Endothelial cell of umbilical vein (primary cell): ENCODE results near the gene SLC16A4. TPM values are rescaled to one million over a fixed set of nuclear protein-coding genes. Genes with fewer than 3 reads are reported as not detected.
"Not testable (repeated sequence)": the region's sequence is repeated elsewhere in the genome, so short reads cannot be mapped to it uniquely, and the experiment has no call there.

Source experiments
- BruUV-seq: library from RNA; stranded (reverse); fragments of 400-500 nt; replicated peaks from 2 replicates; lab custom pipeline; 2021; lab: Mats Ljungman, UMichigan
- CTCF ChIA-PET: fragments of 300-600, 350-600 bp; sonication (Branson Sonifier 250); formaldehyde crosslinking; loops from one replicate; lab custom pipeline; 2021; ENCODE audit warnings: antibody characterized with exemption, inconsistent platforms; lab: Charles Lee
- POLR2A ChIA-PET: fragments of 300-600, 350-600 bp; sonication (Branson Sonifier 250); formaldehyde crosslinking; loops from one replicate; lab custom pipeline; 2021; ENCODE audit warnings: antibody characterized with exemption, inconsistent platforms; lab: Charles Lee
- DNase-seq: peaks from one replicate; pipeline ENCODE4 v3.0.0-alpha.2; 2011; ENCODE audit warnings: low read depth, low spot score
- FAIRE-seq: peaks from 2 replicates; lab custom pipeline; 2011; peaks lifted over from hg19 to GRCh38; lab: Jason Lieb, UNC
- H2AFZ ChIP-seq: 2 replicates; pipeline ENCODE4 v1.6.0; 2012; ENCODE audit warnings: low read depth, low read length, control low read depth, inconsistent platforms
- H3K27ac ChIP-seq: 2 replicates; pipeline ENCODE4 v1.5.1; 2011; ENCODE audit warnings: low read depth, mild to moderate bottlenecking, control low read depth, low read length, moderate library complexity; ENCODE audit not compliant: insufficient read depth
- H3K27me3 ChIP-seq, 2 experiments: 2 replicates each; pipeline versions ENCODE4 v1.6.0 to v1.6.1; 2011; ENCODE audit warnings: low read length in 2 of 2, mixed read lengths in 1 of 2; ENCODE audit not compliant: control insufficient read depth in 2 of 2, insufficient read depth in 2 of 2
- H3K36me3 ChIP-seq, 2 experiments: 2 replicates in 1 of 2; 3 replicates in 1 of 2; pipeline ENCODE4 v1.5.1; 2011; ENCODE audit warnings: low read length in 2 of 2, mild to moderate bottlenecking in 1 of 2, moderate library complexity in 1 of 2; ENCODE audit not compliant: control insufficient read depth in 2 of 2, insufficient read depth in 2 of 2; ENCODE audit errors: extremely low read depth in 1 of 2
- H3K4me1 ChIP-seq: 3 replicates; pipeline ENCODE4 v1.5.1; 2011; ENCODE audit warnings: mild to moderate bottlenecking, low read length; ENCODE audit not compliant: control insufficient read depth, insufficient read depth; ENCODE audit errors: extremely low read depth
- H3K4me2 ChIP-seq: 2 replicates; pipeline ENCODE4 v1.6.1; 2011; ENCODE audit warnings: low read length, control low read depth, mixed read lengths; ENCODE audit not compliant: insufficient read depth
- H3K4me3 ChIP-seq, 3 experiments: fragments of 200-600 bp in 1 of 3; sonication (generic), shearing (Covaris generic) in 1 of 3; replicated peaks in 1 of 3; 2 replicates each; pipeline ENCODE4 v1.5.1; 2011 to 2016; ENCODE audit warnings: control low read depth in 3 of 3, low read length in 3 of 3, mild to moderate bottlenecking in 2 of 3, inconsistent platforms in 1 of 3, low read depth in 1 of 3, moderate library complexity in 1 of 3; ENCODE audit not compliant: insufficient read depth in 1 of 3
- H3K79me2 ChIP-seq: 2 replicates; pipeline ENCODE4 v1.6.0; 2012; ENCODE audit warnings: low read length, inconsistent platforms; ENCODE audit not compliant: control insufficient read depth, insufficient read depth
- H3K9ac ChIP-seq: replicated peaks from 2 replicates; pipeline ENCODE3; 2011; ENCODE audit warnings: low read length, control low read depth; ENCODE audit not compliant: insufficient read depth; ENCODE audit errors: extremely low read depth
- H3K9me1 ChIP-seq: replicated peaks from 3 replicates; pipeline ENCODE4 v1.6.0; 2011; ENCODE audit warnings: mild to moderate bottlenecking, low read length; ENCODE audit not compliant: control insufficient read depth, insufficient read depth; ENCODE audit errors: extremely low read depth
- H3K9me3 ChIP-seq: replicated peaks from 2 replicates; pipeline ENCODE4 v1.5.1; 2012; ENCODE audit warnings: low read length, inconsistent platforms; ENCODE audit not compliant: control insufficient read depth, insufficient read depth
- H4K20me1 ChIP-seq: replicated peaks from 2 replicates; pipeline ENCODE3; 2011; ENCODE audit warnings: mild to moderate bottlenecking, low read length; ENCODE audit not compliant: control insufficient read depth, insufficient read depth; ENCODE audit errors: extremely low read depth
- EZH2 ChIP-seq: IDR thresholded peaks from 2 replicates; pipeline ENCODE4 v1.6.1; 2012; ENCODE audit warnings: borderline replicate concordance, low read depth, mild to moderate bottlenecking, moderate library complexity, low read length, inconsistent platforms; ENCODE audit not compliant: severe bottlenecking
- FOS ChIP-seq: IDR thresholded peaks from 2 replicates; pipeline ENCODE4 v1.6.1; 2011; ENCODE audit warnings: mild to moderate bottlenecking, low read length, moderate library complexity, borderline replicate concordance; ENCODE audit not compliant: insufficient read depth
- GATA2 ChIP-seq: IDR thresholded peaks from 2 replicates; pipeline ENCODE4 v1.7.0; 2011; ENCODE audit warnings: low read depth, mild to moderate bottlenecking, moderate library complexity, mixed read lengths, low read length; ENCODE audit not compliant: insufficient read length, insufficient read depth
- POLR2A ChIP-seq: IDR thresholded peaks from 2 replicates; pipeline ENCODE4 v1.6.1; 2012; ENCODE audit warnings: low read depth, mild to moderate bottlenecking, control low read depth, low read length
- POLR2AphosphoS5 ChIP-seq: IDR thresholded peaks from 2 replicates; pipeline ENCODE4 v1.6.1; 2012; ENCODE audit warnings: low read depth, mild to moderate bottlenecking, control low read depth, low read length, moderate library complexity; ENCODE audit not compliant: insufficient read depth
- dilution Hi-C: fragments of 300-500 bp; cut with MboI; formaldehyde crosslinking; loops from one replicate; pipeline ENCODE4 v1.15.0; 2019; ENCODE audit warnings: low sequenced_read_pairs; ENCODE audit not compliant: extremely low pct_ligation_motif_present
- intact Hi-C: fragments of 100-400 bp; cut with micrococcal nuclease; formaldehyde crosslinking; loops from one replicate; pipeline ENCODE4 v1.10.0; 2022
- polyA plus RNA-seq, 4 experiments: library from polyadenylated mRNA; depleted of rRNA in 3 of 4; stranded (reverse) in 3 of 4; unstranded in 1 of 4; fragments of >200 nt; gene quantifications; 2 replicates each; pipeline versions ENCODE4 v1.2.1 to v1.2.3, GENCODE V29; 2011 to 2012; ENCODE audit warnings: missing spikeins in 1 of 4
- total RNA-seq: library from RNA; stranded (reverse); gene quantifications from 2 replicates; pipeline ENCODE4 v1.2.3, GENCODE V29; 2021
- TF ChIP-seq, protein P1 (sequence below): IDR thresholded peaks from 2 replicates; pipeline ENCODE4 v1.6.1; 2011; ENCODE audit not compliant: insufficient read depth, insufficient read length

Gene SLC16A4
- total and polyA plus RNA-seq, 2 donors (not counting 3 experiments of a cell fraction or from before 2014, with no cell fraction given) = 2.8 to 7.2 TPM

DNA sequence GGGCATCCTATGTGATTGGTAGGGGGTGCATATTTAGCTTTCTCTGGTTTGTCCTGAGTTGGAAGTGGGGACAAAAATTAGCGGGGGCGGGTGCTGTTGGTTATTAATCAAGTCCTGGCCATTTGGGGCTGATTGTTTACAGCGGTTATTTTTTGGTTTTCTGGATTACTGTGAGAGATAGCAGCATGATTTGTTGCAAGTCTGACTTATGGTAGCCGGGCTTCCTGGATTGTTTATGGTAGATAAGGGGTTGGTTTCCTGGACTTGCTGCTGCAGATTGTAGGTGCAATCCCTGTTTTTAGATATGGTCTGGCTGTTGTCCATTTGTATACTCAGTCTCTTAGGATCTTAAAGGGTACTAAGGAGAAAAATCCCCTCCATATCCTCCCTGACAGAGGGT is 48.1 kb upstream of the SLC16A4 start:
- Histone ChIP-seq H3K4me2 (no peak overlapping the region), H3K79me2 (no peaks in the 10 kb centered on the region), H3K9me1 (no peaks in the 10 kb centered on the region), H3K27me3 (peaks cover 9 to 12% of the 10 kb centered on the region in 2 experiments), H4K20me1 (no peaks in the 10 kb centered on the region), H3K9ac (no peak overlapping the region), H3K9me3 (no peaks in the 10 kb centered on the region), H3K4me1 (no peaks in the 10 kb centered on the region), H2AFZ (no peak overlapping the region), H3K4me3 (no peak overlapping the region), H3K36me3 (no peaks in the 10 kb centered on the region), H3K27ac (no peak overlapping the region)
- intact Hi-C loops (no loop called here), dilution Hi-C loops (no loop called here)
- BruUV-seq = no TSS peak
- DNase-seq (peak; percentile 5), FAIRE-seq (no peak)
- no peak for TF ChIP-seq GATA2
- TF ChIP-seq EZH2 = no peak
- TF ChIP-seq POLR2AphosphoS5 = no peak
- TF ChIP-seq POLR2A = no peak
- TF ChIP-seq FOS = no peak
- TF ChIP-seq, protein P1, sequence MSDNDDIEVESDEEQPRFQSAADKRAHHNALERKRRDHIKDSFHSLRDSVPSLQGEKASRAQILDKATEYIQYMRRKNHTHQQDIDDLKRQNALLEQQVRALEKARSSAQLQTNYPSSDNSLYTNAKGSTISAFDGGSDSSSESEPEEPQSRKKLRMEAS = no peak
- CTCF ChIA-PET = interaction anchor here (0.8 to 3.1 kb wide), 5 partner anchors 16 to 242 kb away, joined by 3 to 16 read pairs (median 5); no protein-coding TSS in a partner anchor
- POLR2A ChIA-PET = no interaction called here

DNA sequence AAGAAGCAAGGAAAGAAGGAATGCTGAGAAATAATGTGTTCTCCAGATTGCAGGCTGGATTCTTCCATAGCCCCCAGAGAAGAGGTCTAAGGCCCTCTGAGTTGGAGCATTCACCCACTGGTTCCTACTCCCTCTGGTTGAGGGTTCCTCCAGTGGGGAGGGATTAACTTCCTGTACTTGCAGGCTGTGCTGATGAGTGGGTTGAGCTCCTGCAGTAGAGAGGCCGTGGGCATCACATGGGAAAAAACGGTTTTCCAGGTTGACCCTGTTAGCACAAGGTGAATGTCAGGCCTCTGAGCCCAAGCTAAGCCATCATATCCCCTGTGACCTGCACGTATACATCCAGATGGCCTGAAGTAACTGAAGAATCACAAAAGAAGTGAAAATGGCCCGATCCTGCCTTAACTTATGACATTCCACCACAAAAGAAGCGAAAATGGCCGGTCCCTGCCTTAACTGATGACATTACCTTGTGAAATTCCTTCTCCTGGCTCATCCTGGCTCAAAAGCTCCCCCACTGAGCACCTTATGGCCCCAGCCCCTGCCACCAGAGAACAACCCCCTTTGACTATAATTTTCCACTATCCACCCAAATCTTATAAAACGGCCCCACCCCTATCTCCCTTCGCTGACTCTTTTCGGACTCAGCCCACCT is 46.9 kb upstream of the SLC16A4 start:
- H3K9me3 ChIP-seq, H3K4me2 ChIP-seq, H4K20me1 ChIP-seq, H2AFZ ChIP-seq, dilution Hi-C loops, H3K9ac ChIP-seq, DNase-seq, FAIRE-seq, H3K27ac ChIP-seq, H3K36me3 ChIP-seq, H3K79me2 ChIP-seq, POLR2A ChIA-PET, H3K4me1 ChIP-seq, H3K4me3 ChIP-seq, BruUV-seq, H3K9me1 ChIP-seq, intact Hi-C loops: not testable (repeated sequence)
- CTCF ChIA-PET = interaction anchor here (0.9 to 3.1 kb wide), 6 partner anchors 17 to 241 kb away, joined by 3 to 16 read pairs (median 3); no protein-coding TSS in a partner anchor
- peaks cover 9 to 11% of the 10 kb centered on the region in 2 experiments for H3K27me3 ChIP-seq
